ENCODE measurements around the gene CD300A. TPM values are rescaled to one million over a fixed set of nuclear protein-coding genes. Genes with fewer than 3 reads are reported as not detected.

CD300A gene
- total RNA-seq, 1 experiment from 2014 or later, result 0.71 TPM

DNA sequence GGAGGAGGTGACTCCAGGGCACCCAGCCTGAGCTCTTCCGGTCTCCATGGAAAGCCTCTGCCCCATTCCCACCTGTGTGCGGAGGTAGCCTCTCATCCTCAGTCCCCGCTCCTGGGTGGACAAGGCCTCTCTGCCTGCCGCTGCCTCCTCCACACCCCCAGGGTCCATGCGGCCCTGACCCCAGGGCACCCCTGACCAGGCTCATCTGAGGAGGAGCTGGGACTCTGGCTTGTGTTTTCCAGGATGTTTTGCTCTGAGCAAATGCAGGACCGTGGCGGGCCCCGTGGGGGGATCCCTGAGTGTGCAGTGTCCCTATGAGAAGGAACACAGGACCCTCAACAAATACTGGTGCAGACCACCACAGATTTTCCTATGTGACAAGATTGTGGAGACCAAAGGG, 6.9 kb downstream of the CD300A start:
- Histone ChIP-seq H3K27me3 (ENCODE audit: insufficient read depth, low read length) (peaks cover 5% of the 10 kb centered on the region), H3K4me2 (ENCODE audit: low read length) (no peak overlapping the region), H3K9me2 (ENCODE audit: insufficient read depth) (no peaks in the 10 kb centered on the region), H4K20me1 (ENCODE audit: insufficient read depth) (no peaks in the 10 kb centered on the region), H3K4me3 (replicated peaks in 1 of 2; ENCODE audit: low read depth in 1 of 2, low read length in 2 of 2) (no peak overlapping the region), H3K36me3 (ENCODE audit: control insufficient read depth in 1 of 2, insufficient read depth in 2 of 2, low read length in 2 of 2) (no peaks in the 10 kb centered on the region), H3K4me1 (ENCODE audit: control insufficient read depth in 1 of 2, insufficient read depth in 2 of 2, low read length in 2 of 2) (no peaks in the 10 kb centered on the region), H3K9ac (ENCODE audit: low read length) (no peak overlapping the region), H3K79me2 (ENCODE audit: insufficient read depth, low read length) (no peaks in the 10 kb centered on the region), H2AFZ (ENCODE audit: low read depth, low read length, poor library complexity, severe bottlenecking) (no peak overlapping the region), H3K27ac (ENCODE audit: low read depth, low read length) (no peak overlapping the region), H3K9me3 (ENCODE audit: control insufficient read depth in 1 of 2, insufficient read depth in 1 of 2, low read depth in 1 of 2, low read length in 2 of 2) (peaks cover 4 to 12% of the 10 kb centered on the region in 2 experiments; a peak in 2 of 4 replicates)
- intact Hi-C loops (cut with micrococcal nuclease), result no loop called here
- no TSS peak for BruUV-seq (replicated peaks)
- ChIA-PET RAD21 (ENCODE audit: low non-redundant PET in 1 of 2, low total read pairs in 2 of 2, uncharacterized antibody in 2 of 2, unreplicated experiment in 2 of 2) (no interaction called here), POLR2A (no interaction called here), CTCF (no interaction called here)
- DNase-seq (ENCODE audit: low read depth, low spot score) (no peak), ATAC-seq (no peak)
- TF ChIP-seq, protein P1, sequence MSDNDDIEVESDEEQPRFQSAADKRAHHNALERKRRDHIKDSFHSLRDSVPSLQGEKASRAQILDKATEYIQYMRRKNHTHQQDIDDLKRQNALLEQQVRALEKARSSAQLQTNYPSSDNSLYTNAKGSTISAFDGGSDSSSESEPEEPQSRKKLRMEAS (IDR thresholded peaks at IDR 0.05), result no peak
- no peak for TF ChIP-seq FOSL1 (IDR thresholded peaks at IDR 0.05; ENCODE audit: low read depth)
- no peak for TF ChIP-seq YY1 (IDR thresholded peaks at IDR 0.05; ENCODE audit: extremely low read depth, insufficient replicate concordance, low read depth, low read length)
- no peak for TF ChIP-seq JUND (IDR thresholded peaks at IDR 0.05)
- TF ChIP-seq EZH2 (IDR thresholded peaks at IDR 0.05), result no peak
- no peak for TF ChIP-seq CBX3 (IDR thresholded peaks at IDR 0.05; ENCODE audit: low read depth)
- TF ChIP-seq, protein P2, sequence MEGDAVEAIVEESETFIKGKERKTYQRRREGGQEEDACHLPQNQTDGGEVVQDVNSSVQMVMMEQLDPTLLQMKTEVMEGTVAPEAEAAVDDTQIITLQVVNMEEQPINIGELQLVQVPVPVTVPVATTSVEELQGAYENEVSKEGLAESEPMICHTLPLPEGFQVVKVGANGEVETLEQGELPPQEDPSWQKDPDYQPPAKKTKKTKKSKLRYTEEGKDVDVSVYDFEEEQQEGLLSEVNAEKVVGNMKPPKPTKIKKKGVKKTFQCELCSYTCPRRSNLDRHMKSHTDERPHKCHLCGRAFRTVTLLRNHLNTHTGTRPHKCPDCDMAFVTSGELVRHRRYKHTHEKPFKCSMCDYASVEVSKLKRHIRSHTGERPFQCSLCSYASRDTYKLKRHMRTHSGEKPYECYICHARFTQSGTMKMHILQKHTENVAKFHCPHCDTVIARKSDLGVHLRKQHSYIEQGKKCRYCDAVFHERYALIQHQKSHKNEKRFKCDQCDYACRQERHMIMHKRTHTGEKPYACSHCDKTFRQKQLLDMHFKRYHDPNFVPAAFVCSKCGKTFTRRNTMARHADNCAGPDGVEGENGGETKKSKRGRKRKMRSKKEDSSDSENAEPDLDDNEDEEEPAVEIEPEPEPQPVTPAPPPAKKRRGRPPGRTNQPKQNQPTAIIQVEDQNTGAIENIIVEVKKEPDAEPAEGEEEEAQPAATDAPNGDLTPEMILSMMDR (IDR thresholded peaks at IDR 0.05 in 2 of 3, conservative IDR thresholded peaks at IDR 0.05 in 1 of 3; ENCODE audit: borderline replicate concordance in 1 of 3, insufficient read depth in 1 of 3, low read depth in 2 of 3, low read length in 2 of 3), result no peak
- TF ChIP-seq POLR2A (IDR thresholded peaks at IDR 0.05; ENCODE audit: borderline replicate concordance, extremely low read depth, insufficient read depth, insufficient read length), result no peak
